GM19099 (cell line): Measurements from ENCODE around the gene PTOV1.
A peak's percentile ranks its signal among the peaks of the same experiment; 100 is the strongest.

Experiments used
- POLR2A ChIP-seq: IDR thresholded peaks from 3 replicates; pipeline ENCODE4 v1.6.1; 2011; ENCODE audit warnings: low read depth; ENCODE audit not compliant: insufficient read length; ENCODE audit errors: extremely low read depth

PTOV1 gene

DNA sequence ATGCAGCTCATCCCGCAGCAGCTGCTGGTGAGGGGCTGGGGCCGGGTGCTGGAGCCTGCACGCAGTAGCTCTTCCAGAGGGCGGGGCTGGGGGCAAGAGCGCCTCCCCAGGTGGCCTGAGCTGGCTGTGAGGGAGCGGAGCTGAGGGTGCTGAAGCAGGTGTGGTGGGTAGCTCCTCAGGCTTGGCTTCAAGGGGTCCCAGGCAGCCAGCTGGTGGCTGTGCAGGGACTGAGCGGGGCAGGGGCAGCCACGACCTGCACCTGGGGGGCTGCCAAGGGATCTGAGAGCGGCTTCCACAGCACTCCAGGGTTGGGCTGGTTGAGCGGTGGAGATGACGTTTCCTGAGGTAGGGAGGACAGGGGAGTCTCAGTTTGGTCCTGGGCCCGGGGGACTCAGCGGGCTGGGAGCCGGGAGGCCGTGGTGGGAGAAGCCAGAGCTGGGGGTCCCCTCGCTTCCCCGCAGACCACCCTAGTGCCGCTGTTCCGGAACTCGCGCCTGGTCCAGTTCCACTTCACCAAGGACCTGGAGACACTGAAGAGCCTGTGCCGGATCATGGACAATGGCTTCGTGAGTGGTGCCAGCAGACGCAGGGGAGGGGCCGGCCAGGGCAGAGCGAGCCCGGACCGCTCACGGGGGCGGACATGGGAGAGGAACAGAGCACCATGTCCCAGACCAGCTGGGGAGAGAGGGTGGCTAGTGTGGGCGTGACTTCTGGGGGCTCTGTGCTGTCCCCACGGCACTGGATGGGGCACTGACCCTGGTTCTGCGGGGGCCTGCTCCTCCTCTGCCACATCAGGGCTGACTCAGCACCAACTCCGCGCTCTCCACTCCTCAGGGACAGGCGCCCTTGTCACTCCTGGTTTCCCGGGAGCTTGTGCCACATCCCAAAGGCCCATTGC is 7.4 kb downstream of the PTOV1 start:
- TF ChIP-seq POLR2A: peak; percentile 18

- TF ChIP-seq POLR2A: no peak
These were observed 8.8 kb downstream of the PTOV1 start for GRCh38 chr19:49859682-49860335.

DNA sequence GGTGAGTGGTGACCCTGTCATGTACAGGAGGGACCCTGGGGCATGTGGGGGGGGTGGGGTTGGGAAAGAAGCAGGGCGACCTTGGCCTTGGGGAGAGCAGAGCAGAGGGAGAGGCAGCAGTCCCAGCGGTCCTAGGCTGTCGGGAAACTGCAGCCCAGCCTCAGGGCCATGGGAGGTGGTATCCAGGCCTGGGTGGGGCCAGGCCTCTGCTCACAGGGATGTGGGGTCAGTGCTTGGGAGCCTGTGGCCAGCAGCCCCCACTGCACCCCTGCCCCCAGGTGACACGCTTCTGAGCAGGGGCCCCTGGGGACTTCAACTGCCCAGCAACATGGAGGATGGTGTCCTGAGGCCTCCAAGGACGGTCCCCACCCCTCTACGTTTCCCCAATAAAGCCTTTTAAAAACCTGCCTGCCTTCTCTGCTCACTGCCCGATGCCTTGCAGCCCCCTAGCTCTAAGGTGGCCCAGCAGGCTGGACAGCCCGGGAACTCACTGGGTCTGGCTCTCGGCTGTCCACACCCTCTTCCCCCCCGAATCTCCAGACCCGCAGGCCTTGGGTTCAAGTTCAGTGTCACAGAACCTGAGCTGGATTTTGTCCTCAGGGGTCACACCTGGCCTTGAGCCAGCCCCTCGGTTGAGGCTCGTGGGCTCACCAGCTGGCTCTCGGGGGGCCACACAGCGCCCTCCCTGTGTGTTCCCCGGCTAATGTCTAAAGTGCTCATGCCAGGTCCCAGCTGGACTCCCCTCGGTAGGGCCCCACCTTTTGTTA is 9.6 kb downstream of the PTOV1 start:
- TF ChIP-seq POLR2A: no peak

DNA sequence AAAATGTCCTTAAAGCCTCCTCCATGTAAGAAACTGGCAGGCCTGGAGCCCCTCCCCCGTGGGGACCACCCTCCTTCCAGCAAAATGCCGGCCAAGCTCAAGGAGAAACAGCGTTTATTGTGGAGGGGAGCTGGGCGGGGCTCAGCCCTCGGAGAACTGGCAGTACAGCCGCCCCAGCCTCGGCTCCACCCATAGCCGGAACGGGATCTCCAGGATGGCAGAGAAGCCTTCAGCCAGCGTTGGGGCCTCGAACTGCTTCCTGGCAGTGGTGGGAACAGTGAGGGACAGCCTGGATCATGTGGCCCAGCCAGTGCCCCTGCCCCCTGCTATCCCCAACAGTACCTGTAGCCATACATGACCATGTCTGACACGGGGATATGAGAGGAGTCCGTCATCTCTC is 10.1 kb downstream of the PTOV1 start:
- no peak for TF ChIP-seq POLR2A

- TF ChIP-seq POLR2A: no peak
These were observed 10.8 kb downstream of the PTOV1 start for GRCh38 chr19:49861541-49862378.

DNA sequence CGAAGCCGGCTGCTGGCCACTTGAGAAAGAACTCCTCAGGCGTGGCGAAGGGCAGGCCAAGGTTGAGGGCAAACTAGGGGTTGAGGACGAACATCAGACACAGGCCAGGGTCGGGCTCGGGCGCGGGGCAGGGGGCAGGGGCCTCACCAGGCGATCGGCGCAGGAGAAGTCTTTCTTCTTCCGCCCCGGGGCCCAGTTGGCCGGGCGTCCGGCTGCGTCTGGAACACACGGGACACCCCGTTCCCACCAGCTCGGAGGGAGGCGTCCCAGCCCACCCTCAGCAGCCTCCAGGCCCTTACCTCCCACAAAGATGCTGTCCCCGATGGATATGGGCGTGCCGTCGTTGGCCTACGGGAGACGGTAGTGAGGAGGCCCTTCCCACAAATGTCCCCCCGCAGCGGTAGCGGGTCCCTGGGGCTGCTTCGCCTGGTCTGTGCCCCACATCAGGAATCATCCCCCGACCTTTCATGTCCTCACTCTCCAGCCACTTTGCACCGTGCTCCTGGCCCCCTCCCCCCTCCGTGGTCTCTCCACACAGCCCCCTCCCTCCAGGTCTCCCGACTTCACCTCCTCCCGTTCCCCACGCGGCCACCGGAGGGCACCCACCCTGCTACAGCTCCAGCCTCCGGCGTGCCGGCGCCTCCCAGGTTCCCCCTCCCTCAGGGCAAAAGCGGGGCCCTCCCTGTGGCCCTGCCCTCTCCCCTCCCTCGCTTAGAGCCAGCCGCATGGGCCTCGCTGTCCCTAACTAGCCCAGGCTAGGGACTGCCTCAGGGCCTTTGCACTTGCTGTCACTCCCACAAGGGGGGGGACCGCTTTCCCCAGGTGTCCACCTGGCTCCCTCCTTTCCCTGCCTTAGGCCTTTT is 11.7 kb downstream of the PTOV1 start:
- no peak for TF ChIP-seq POLR2A

GRCh38 chr19:49863254-49863934 is 12.4 kb downstream of the PTOV1 start:
- no peak for TF ChIP-seq POLR2A

DNA sequence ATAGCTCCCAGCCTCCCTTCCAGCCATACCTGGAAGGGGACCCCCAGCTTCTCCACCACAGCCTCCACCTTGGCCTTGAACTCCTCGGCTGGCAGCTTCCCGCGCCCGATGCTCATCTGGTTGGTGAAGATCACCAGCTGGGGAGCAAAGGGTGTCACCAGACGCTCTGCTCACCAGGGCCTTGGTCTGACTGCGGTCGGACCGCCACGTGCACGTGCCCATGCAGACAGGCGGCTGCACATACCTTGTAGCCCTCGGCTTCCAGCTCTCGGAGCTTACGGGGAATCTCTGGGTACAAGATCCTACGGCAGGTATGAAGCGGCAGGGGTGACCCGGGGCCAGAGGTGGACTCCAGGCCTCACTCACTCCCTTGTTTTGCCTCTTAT is 13.0 kb downstream of the PTOV1 start:
- no peak for TF ChIP-seq POLR2A

- TF ChIP-seq POLR2A: no peak
These were observed 13.9 kb downstream of the PTOV1 start for GRCh38 chr19:49864890-49865289.

- TF ChIP-seq POLR2A: peak; percentile 86
These were observed 16.2 kb downstream of the PTOV1 start, which contains the start of gene PNKP for GRCh38 chr19:49866933-49867782. Gene PNKP (minus strand): TSS chr19:49867576. CDS start chr19:49867204, 372 bp downstream.

GRCh38 chr19:49869009-49869483 is 18.1 kb downstream of the PTOV1 start:
- no peak for TF ChIP-seq POLR2A
